H9 (cell line): ENCODE data around the gene TUB. TPM values are rescaled to one million over a fixed set of nuclear protein-coding genes. Genes with fewer than 3 reads are reported as not detected.
A peak's percentile ranks its signal among the peaks of the same experiment; 100 is the strongest.

Source experiments
- DNase-seq: peaks from one replicate; pipeline ENCODE4 v3.0.0-alpha.2; 2017
- H2AFZ ChIP-seq: one replicate; pipeline ENCODE4 v1.6.1; 2013; ENCODE audit warnings: mild to moderate bottlenecking, low read length, control low read depth, moderate library complexity
- H2AK5ac ChIP-seq: 2 replicates; pipeline ENCODE4 v1.6.1; 2013; ENCODE audit warnings: low read length, control low read depth, mixed read lengths; ENCODE audit not compliant: insufficient read length
- H2BK120ac ChIP-seq: one replicate; pipeline ENCODE4 v1.6.1; 2013; ENCODE audit warnings: low read depth, mild to moderate bottlenecking, low read length, control low read depth, inconsistent platforms; ENCODE audit not compliant: poor library complexity, severe bottlenecking
- H2BK12ac ChIP-seq: 2 replicates; pipeline ENCODE4 v1.6.1; 2013; ENCODE audit warnings: low read length, control low read depth, mixed read lengths, low read depth; ENCODE audit not compliant: insufficient read length
- H2BK15ac ChIP-seq: 2 replicates; pipeline ENCODE4 v1.6.1; 2013; ENCODE audit warnings: low read depth, low read length, control low read depth
- H2BK20ac ChIP-seq: one replicate; pipeline ENCODE4 v1.6.1; 2013; ENCODE audit warnings: low read depth, mild to moderate bottlenecking, low read length, control low read depth, inconsistent platforms; ENCODE audit not compliant: poor library complexity, severe bottlenecking
- H2BK5ac ChIP-seq: 2 replicates; pipeline ENCODE4 v1.6.1; 2013; ENCODE audit warnings: low read length, control low read depth, mixed read lengths; ENCODE audit not compliant: insufficient read length
- H3K14ac ChIP-seq: 2 replicates; pipeline ENCODE4 v1.6.1; 2013; ENCODE audit warnings: low read length, control low read depth; ENCODE audit not compliant: insufficient read depth
- H3K18ac ChIP-seq: 2 replicates; pipeline ENCODE4 v1.6.1; 2013; ENCODE audit warnings: low read depth, mild to moderate bottlenecking, mixed read lengths, low read length, control low read depth; ENCODE audit not compliant: insufficient read length
- H3K23ac ChIP-seq: 2 replicates; pipeline ENCODE4 v1.6.1; 2013; ENCODE audit warnings: low read length, control low read depth, mixed read lengths, low read depth; ENCODE audit not compliant: insufficient read length
- H3K23me2 ChIP-seq: 2 replicates; pipeline ENCODE4 v1.6.1; 2013; ENCODE audit warnings: low read depth, mild to moderate bottlenecking, mixed read lengths, low read length, control low read depth; ENCODE audit not compliant: insufficient read length, poor library complexity, severe bottlenecking
- H3K27ac ChIP-seq: 2 replicates; pipeline ENCODE4 v1.5.1; 2013; ENCODE audit warnings: low read length, control low read depth, mixed read lengths, low read depth; ENCODE audit not compliant: insufficient read length
- H3K27me3 ChIP-seq: 2 replicates; pipeline ENCODE4 v1.6.1; 2013; ENCODE audit warnings: low read length, control low read depth, inconsistent platforms; ENCODE audit not compliant: insufficient read depth
- H3K4ac ChIP-seq: 2 replicates; pipeline ENCODE4 v1.6.1; 2013; ENCODE audit warnings: low read depth, mild to moderate bottlenecking, control low read depth, inconsistent platforms, low read length, moderate library complexity
- H3K4me1 ChIP-seq: 2 replicates; pipeline ENCODE4 v1.6.1; 2013; ENCODE audit warnings: low read length, control low read depth, inconsistent platforms; ENCODE audit not compliant: insufficient read depth
- H3K4me2 ChIP-seq: 2 replicates; pipeline ENCODE4 v1.6.1; 2013; ENCODE audit warnings: low read length, control low read depth, mixed read lengths; ENCODE audit not compliant: insufficient read length, insufficient read depth
- H3K56ac ChIP-seq: 2 replicates; pipeline ENCODE4 v1.6.1; 2013; ENCODE audit warnings: low read depth, mild to moderate bottlenecking, mixed read lengths, low read length, control low read depth; ENCODE audit not compliant: insufficient read length
- H3K79me1 ChIP-seq: 2 replicates; pipeline ENCODE4 v1.6.1; 2013; ENCODE audit warnings: low read depth, mild to moderate bottlenecking, moderate library complexity, low read length, control low read depth, inconsistent platforms; ENCODE audit not compliant: insufficient read depth, poor library complexity, severe bottlenecking
- H3K79me2 ChIP-seq: 2 replicates; pipeline ENCODE4 v1.6.1; 2013; ENCODE audit warnings: low read length, control low read depth, inconsistent platforms; ENCODE audit not compliant: insufficient read depth
- H3K9ac ChIP-seq: 2 replicates; pipeline ENCODE4 v1.6.1; 2013; ENCODE audit warnings: low read length, control low read depth, mixed read lengths; ENCODE audit not compliant: insufficient read length; ENCODE audit errors: extremely low read depth
- H3K9me3 ChIP-seq: one replicate; pipeline ENCODE4 v1.6.1; 2013; ENCODE audit warnings: low read depth, low read length, inconsistent platforms; ENCODE audit not compliant: control insufficient read depth
- H3T11ph ChIP-seq: one replicate; pipeline ENCODE4 v1.6.1; 2013; ENCODE audit warnings: mild to moderate bottlenecking, low read length, control low read depth, inconsistent platforms
- H4K20me1 ChIP-seq: one replicate; pipeline ENCODE4 v1.6.1; 2013; ENCODE audit not compliant: control insufficient read depth, insufficient read length, insufficient read depth
- H4K5ac ChIP-seq: 2 replicates; pipeline ENCODE4 v1.6.1; 2013; ENCODE audit warnings: low read depth, mild to moderate bottlenecking, mixed read lengths, low read length, control low read depth; ENCODE audit not compliant: insufficient read length
- H4K8ac ChIP-seq: replicated peaks from 2 replicates; pipeline ENCODE4 v1.6.1; 2013; ENCODE audit warnings: low read length, control low read depth, mixed read lengths, low read depth; ENCODE audit not compliant: insufficient read length
- H4K91ac ChIP-seq: 2 replicates; pipeline ENCODE4 v1.6.1; 2013; ENCODE audit warnings: low read depth, mild to moderate bottlenecking, moderate library complexity, mixed read lengths, low read length, control low read depth; ENCODE audit not compliant: insufficient read length
- H3K27ac Mint-ChIP-seq, 3 experiments: 2 replicates in 2 of 3; 3 replicates in 1 of 3; pipeline ENCODE4 v1.8.0; 2020 to 2021; ENCODE audit warnings: mixed read lengths in 3 of 3, mild to moderate bottlenecking in 1 of 3, moderate library complexity in 1 of 3
- H3K27me3 Mint-ChIP-seq: 2 replicates; pipeline ENCODE4 v1.8.0; 2021; ENCODE audit warnings: low read depth, mild to moderate bottlenecking, moderate library complexity, mixed read lengths
- H3K36me3 Mint-ChIP-seq, 3 experiments: 2 replicates in 2 of 3; 3 replicates in 1 of 3; pipeline ENCODE4 v1.8.0; 2020 to 2021; ENCODE audit warnings: low read depth in 3 of 3, mixed read lengths in 3 of 3; ENCODE audit not compliant: insufficient read depth in 1 of 3
- H3K4me1 Mint-ChIP-seq, 2 experiments: 2 replicates each; pipeline ENCODE4 v1.8.0; 2020; ENCODE audit warnings: mixed read lengths in 2 of 2
- H3K4me3 Mint-ChIP-seq, 2 experiments: 2 replicates in 1 of 2; 3 replicates in 1 of 2; pipeline ENCODE4 v1.8.0; 2020 to 2021; ENCODE audit warnings: mild to moderate bottlenecking in 2 of 2, mixed read lengths in 2 of 2, moderate library complexity in 1 of 2
- H3K9me3 Mint-ChIP-seq, 2 experiments: 2 replicates in 1 of 2; 3 replicates in 1 of 2; pipeline ENCODE4 v1.8.0; 2020; ENCODE audit warnings: mild to moderate bottlenecking in 2 of 2, mixed read lengths in 2 of 2, moderate library complexity in 1 of 2
- WGBS: extraction: QIAGEN DNeasy Blood & Tissue Kit; methylation state at CpG from one replicate; pipeline ENCODE4 v1.1.7; 2013; ENCODE audit warnings: missing lambda C conversion rate, low lambda C conversion rate, mixed read lengths; ENCODE audit not compliant: insufficient read length; ENCODE audit errors: extremely low coverage; 5-methylcytosine and 5-hydroxymethylcytosine counted together
- total RNA-seq: library from RNA; stranded (reverse); gene quantifications from 2 replicates; pipeline ENCODE4 v1.2.1, GENCODE V29; 2021
- TF ChIP-seq, protein P1 (sequence below): fragments of 200-600 bp; sonication (generic); conservative IDR thresholded peaks from 3 replicates; pipeline ENCODE4 v1.8.0; 2021; ENCODE audit warnings: antibody characterized with exemption, mild to moderate bottlenecking

Gene TUB
- total RNA-seq, 1 experiment from 2014 or later, result 14.8 TPM

DNA sequence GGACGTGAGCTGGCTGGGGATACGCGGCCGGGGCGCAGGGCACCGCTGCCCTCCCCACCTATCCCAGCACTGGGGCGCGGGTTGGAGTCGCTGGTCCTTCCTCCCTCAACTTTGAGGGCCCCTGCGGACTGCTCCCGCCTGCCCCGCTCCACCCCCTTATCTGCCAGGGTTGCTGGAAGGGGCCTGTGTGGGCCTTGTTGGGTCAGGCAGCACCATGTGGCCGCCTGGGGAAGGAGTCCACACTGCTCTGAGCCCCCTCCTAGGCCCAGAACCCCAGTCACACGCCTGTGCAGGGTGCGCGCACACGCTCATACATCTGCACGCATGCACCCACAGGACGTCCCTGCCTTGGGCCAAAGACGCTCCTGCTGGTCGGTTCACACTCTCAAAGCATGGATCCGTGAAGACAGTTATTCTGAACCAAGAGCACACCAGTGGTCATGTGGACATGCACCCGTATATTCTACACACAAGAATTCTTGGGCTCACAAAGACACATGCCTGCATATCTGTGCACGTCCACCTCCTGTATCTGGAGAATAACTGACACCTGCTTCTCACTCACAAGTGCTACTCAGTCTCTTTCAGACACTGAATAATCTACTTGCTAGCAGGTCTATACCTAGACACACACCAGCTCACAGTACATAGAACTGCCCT is 710 bp downstream of the TUB start:
- Histone ChIP-seq H3K23ac (no peak overlapping the region), H3K27ac (no peak overlapping the region), H3T11ph (no peak overlapping the region), H3K4ac (no peak overlapping the region), H3K4me2 (peak overlapping the region; percentile 68), H3K79me2 (no peaks in the 10 kb centered on the region), H3K23me2 (peaks cover 6% of the 10 kb centered on the region), H2AK5ac (no peak overlapping the region), H3K14ac (peak overlapping the region; percentile 74), H3K56ac (no peak overlapping the region), H2BK120ac (no peak overlapping the region), H2BK5ac (no peak overlapping the region), H2BK15ac (no peak overlapping the region), H3K18ac (peak overlapping the region; percentile 59), H4K5ac (no peak overlapping the region), H2BK20ac (no peak overlapping the region), H2BK12ac (no peak overlapping the region), H2AFZ (no peak overlapping the region), H3K9me3 (no peaks in the 10 kb centered on the region), H4K8ac (no peak overlapping the region), H4K20me1 (no peaks in the 10 kb centered on the region), H4K91ac (no peak overlapping the region), H3K79me1 (no peaks in the 10 kb centered on the region), H3K4me1 (peaks cover 10% of the 10 kb centered on the region; the same call in 1 of the 2 replicates), H3K9ac (no peak overlapping the region), H3K27me3 (peaks cover 2% of the 10 kb centered on the region; the same call in 1 of the 2 replicates)
- TF ChIP-seq, protein P1, sequence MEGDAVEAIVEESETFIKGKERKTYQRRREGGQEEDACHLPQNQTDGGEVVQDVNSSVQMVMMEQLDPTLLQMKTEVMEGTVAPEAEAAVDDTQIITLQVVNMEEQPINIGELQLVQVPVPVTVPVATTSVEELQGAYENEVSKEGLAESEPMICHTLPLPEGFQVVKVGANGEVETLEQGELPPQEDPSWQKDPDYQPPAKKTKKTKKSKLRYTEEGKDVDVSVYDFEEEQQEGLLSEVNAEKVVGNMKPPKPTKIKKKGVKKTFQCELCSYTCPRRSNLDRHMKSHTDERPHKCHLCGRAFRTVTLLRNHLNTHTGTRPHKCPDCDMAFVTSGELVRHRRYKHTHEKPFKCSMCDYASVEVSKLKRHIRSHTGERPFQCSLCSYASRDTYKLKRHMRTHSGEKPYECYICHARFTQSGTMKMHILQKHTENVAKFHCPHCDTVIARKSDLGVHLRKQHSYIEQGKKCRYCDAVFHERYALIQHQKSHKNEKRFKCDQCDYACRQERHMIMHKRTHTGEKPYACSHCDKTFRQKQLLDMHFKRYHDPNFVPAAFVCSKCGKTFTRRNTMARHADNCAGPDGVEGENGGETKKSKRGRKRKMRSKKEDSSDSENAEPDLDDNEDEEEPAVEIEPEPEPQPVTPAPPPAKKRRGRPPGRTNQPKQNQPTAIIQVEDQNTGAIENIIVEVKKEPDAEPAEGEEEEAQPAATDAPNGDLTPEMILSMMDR, result no peak
- H3K9me3 Mint-ChIP-seq, result no peaks in the 10 kb centered on the region
- peak overlapping the region; percentile 64 to 84 for H3K4me3 Mint-ChIP-seq
- H3K27ac Mint-ChIP-seq, result no peak overlapping the region
- peaks cover 53% of the 10 kb centered on the region in 2 experiments for H3K4me1 Mint-ChIP-seq
- no CpG with 5 or more reads among the region's 24 CpGs for WGBS
- H3K36me3 Mint-ChIP-seq, result no peaks in the 10 kb centered on the region; a peak in 1 of 7 replicates
- no peak for DNase-seq
- peaks cover 54% of the 10 kb centered on the region for H3K27me3 Mint-ChIP-seq
